AG10803 (cell line): ENCODE results near the gene SPARC.
"Not testable (repeated sequence)": the region's sequence is repeated elsewhere in the genome, so short reads cannot be mapped to it uniquely, and the experiment has no call there.

Experiments
- DNase-seq: peaks from one replicate; pipeline ENCODE4 v3.0.0; 2010; ENCODE audit warnings: low read depth
- H3K4me3 ChIP-seq: 2 replicates; pipeline ENCODE4 v1.5.1; 2011; ENCODE audit warnings: mild to moderate bottlenecking, low read length, control low read depth
- TF ChIP-seq, protein P1 (sequence below): conservative IDR thresholded peaks from 2 replicates; pipeline ENCODE4 v1.5.1; 2011; ENCODE audit warnings: mild to moderate bottlenecking, low read length, control low read depth, inconsistent platforms

The SPARC gene, protein sequence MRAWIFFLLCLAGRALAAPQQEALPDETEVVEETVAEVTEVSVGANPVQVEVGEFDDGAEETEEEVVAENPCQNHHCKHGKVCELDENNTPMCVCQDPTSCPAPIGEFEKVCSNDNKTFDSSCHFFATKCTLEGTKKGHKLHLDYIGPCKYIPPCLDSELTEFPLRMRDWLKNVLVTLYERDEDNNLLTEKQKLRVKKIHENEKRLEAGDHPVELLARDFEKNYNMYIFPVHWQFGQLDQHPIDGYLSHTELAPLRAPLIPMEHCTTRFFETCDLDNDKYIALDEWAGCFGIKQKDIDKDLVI

DNA sequence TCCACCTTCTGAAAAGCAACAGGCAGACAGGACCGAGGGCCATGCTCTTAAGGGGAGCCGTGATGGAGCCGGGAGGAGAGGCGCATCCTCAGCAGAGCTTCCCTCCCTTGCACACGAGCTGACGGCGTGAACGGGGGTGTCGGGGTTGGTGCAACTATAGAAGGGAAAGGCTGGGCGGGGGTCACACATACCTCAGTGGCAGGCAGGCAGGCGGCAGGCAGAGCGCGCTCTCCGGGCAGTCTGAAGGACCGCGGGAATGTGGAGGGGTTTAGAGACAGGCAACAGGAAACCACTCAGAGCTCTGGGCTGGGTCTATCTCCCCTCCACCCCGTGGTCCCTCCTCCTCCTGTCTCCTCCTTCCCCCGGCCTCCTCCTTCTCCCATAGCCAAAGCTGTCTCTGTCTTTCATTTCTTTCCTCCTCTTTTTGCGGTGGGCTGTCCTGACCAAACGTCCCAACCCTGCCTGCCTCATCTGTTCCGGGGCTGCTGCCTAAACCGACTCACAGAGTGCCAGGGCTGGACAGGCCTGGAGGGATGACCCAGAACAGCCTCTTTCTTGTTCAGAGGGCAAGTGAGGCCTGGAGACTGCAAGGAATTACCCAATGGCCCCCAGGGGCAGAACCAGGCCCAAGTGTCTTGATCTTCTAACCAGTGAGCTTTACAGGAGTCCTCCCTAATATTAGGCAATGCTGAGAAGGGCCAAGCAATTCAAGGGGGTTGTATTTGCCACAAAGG, at the start of gene SPARC:
Gene SPARC (minus strand): TSS at position 242 of the 734 bp plus-strand sequence. CDS start 10,727 bp downstream, outside the sequence.
- TF ChIP-seq, protein P1, sequence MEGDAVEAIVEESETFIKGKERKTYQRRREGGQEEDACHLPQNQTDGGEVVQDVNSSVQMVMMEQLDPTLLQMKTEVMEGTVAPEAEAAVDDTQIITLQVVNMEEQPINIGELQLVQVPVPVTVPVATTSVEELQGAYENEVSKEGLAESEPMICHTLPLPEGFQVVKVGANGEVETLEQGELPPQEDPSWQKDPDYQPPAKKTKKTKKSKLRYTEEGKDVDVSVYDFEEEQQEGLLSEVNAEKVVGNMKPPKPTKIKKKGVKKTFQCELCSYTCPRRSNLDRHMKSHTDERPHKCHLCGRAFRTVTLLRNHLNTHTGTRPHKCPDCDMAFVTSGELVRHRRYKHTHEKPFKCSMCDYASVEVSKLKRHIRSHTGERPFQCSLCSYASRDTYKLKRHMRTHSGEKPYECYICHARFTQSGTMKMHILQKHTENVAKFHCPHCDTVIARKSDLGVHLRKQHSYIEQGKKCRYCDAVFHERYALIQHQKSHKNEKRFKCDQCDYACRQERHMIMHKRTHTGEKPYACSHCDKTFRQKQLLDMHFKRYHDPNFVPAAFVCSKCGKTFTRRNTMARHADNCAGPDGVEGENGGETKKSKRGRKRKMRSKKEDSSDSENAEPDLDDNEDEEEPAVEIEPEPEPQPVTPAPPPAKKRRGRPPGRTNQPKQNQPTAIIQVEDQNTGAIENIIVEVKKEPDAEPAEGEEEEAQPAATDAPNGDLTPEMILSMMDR: no peak; the same call in 1 of the 2 replicates
- H3K4me3 ChIP-seq: peak within 1 kb of the TSS; percentile 100
- DNase-seq: peak; percentile 98

DNA sequence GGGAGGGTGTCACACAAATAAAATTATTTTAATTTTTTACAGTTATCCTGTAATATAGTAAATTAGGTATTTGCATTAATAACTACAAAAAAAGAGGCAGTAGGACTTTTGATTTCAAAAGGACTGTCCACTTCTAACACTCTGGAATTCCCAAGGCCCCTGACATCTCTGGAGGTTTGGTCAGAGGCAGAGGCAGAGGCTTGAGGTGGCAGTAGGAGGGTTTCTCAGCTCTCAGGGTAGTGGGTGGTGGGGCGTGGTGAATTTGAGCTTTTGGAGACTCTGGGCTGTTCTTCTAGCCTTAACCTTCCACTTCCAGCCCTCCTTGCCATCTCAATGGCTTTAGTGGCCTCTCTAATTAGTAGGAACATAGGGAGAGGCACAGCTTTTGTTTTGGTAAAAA, 48.9 kb upstream of the SPARC start:
- TF ChIP-seq, protein P1: no peak
- no peak for DNase-seq
- no peak overlapping the region for H3K4me3 ChIP-seq

DNA sequence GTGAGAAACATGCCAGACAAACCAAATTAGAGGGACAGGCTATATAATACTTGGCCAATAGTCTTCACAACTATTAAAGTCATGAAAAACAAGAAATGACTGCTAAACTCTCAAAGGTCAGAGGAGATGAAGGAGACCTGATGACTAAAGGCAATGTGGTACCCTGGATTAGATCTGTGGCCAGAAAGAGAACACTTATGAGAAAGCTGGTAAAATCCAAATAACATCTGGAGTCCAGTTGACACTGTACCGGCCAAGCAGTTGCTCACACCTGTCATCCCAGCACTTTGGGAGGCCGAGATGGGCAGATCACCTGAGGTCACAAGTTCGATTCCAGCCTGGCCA, 47.3 kb upstream of the SPARC start:
- no peak for DNase-seq
- no peak overlapping the region for H3K4me3 ChIP-seq
- TF ChIP-seq, protein P1: no peak

DNA sequence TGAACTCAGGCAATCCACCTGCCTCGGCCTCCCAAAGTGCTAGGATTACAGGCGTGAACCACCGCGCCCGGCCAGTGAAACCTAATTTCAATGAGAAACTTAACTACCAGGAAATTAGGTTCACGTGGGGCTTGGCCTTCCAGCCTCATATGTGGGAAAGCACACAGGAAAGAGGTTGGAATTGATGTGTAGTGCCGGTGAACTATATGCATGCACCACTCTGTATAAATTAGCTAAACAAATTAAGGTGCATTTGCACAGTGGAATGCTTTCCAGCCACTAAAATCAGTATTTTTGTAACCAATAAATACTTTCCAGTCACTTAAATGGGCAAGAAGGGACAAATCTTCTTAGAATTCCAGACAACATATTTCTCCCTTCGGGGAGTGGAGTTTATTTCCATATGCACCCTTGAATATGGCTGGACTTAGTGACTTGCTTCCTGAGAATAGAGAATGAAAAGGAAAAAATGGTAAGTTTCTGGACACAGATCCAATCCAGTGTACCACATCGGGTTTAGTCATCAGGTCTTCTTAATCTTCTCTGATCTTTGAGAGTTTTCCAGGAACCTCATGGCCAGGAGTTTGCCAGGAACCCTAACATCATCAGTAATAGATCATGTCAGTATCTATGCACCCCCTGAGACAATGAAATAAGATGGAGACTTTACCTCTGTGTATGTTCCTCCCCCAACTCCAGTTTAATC, 46.8 kb upstream of the SPARC start:
- no peak overlapping the region for H3K4me3 ChIP-seq
- TF ChIP-seq, protein P1: no peak
- DNase-seq: peak; percentile 69

DNA sequence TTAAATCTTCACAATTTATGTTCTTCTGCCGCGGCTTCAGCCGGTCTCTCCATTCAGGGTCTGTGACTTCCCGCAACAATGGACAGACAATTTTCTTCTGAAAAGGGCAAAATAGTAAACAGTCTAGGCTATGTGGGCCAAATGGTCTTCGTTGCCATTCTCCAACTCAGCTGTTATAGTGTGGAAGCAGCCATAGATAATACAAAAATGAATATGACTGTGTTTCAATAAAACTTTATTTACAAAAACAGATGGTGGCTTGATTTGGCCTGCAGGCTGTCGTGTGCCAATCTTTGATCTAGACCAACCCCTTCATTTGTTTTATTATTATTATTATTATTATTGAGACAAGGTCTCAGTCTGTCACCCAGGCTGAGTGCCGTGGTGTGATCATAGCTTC, 43.7 kb upstream of the SPARC start:
- DNase-seq: no peak
- TF ChIP-seq, protein P1: no peak
- H3K4me3 ChIP-seq: no peak overlapping the region

DNA sequence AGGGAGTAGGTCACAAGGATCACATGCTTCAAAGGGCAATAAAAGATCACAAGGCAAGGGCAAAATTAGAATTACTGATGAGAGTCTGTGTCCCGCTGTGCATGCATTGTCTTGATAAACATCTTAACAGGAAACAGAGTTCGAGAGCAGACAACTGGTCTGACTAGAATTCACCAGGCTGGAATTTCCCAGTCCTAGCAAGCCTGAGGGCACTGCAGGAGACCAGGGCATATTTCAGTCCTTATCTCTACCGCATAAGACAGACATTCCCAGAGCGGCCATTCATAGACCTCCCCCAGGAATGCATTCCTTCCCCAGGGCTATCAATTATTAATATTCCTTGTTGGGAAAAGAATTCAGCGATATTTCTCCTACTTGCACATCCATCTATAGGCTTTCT, 42.9 kb upstream of the SPARC start:
- H3K4me3 ChIP-seq, DNase-seq: not testable (repeated sequence)

DNA sequence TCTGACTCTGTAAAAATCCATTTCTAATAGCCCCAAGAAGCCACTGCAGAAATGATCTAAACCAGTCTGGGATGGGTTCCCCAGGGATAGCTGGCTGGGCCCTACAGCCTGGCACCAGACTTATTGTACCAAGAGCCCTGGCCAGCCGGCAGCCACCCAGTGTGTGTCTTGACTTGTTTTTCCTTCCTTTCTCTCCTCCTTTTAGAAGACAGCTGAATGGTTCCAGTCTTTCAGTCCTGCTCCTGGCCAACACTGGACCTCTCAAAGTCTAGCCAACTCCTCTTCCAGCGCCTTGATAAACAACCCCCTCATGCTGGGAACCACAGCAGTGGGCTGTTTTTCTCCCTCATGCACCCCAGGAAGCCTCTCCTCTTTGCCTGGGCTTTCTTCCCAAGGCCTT, 37.6 kb upstream of the SPARC start:
- TF ChIP-seq, protein P1: no peak
- no peak overlapping the region for H3K4me3 ChIP-seq
- no peak for DNase-seq
